GM12873 (cell line): ENCODE measurements around the gene STMN3.

Source experiments
- CTCF ChIP-seq: IDR thresholded peaks from 2 replicates; pipeline ENCODE4 v1.5.1; 2012; ENCODE audit warnings: low read depth, mild to moderate bottlenecking, moderate library complexity, low read length, control low read depth; ENCODE audit not compliant: insufficient read depth; ENCODE audit errors: missing control alignments

Gene STMN3

GRCh38 chr20:63678667-63679465, 25.6 kb upstream of the STMN3 start:
- TF ChIP-seq CTCF = no peak

- no peak for TF ChIP-seq CTCF
Observed at GRCh38 chr20:63678071-63678470, 24.8 kb upstream of the STMN3 start.

- TF ChIP-seq CTCF = no peak
Observed at GRCh38 chr20:63675681-63676368, 22.6 kb upstream of the STMN3 start.

GRCh38 chr20:63673951-63674350, 20.7 kb upstream of the STMN3 start:
- no peak for TF ChIP-seq CTCF

GRCh38 chr20:63672666-63673065, 19.4 kb upstream of the STMN3 start:
- TF ChIP-seq CTCF = no peak

- TF ChIP-seq CTCF = no peak
Observed at GRCh38 chr20:63668351-63668750, 15.1 kb upstream of the STMN3 start.

- no peak for TF ChIP-seq CTCF
Observed at GRCh38 chr20:63667858-63668257, 14.6 kb upstream of the STMN3 start.
